Activated CD8-positive, alpha-beta memory T cell treated with anti-CD3 and anti-CD28 coated beads, Interleukin-2, amount 50 U/mL, for 1 hour (primary cell): ENCODE data around the gene CENPX.
"Not testable (repeated sequence)": the region's sequence is repeated elsewhere in the genome, so short reads cannot be mapped to it uniquely, and the experiment has no call there.

Experiments
- DNase-seq: peaks from one replicate; pipeline ENCODE4 v3.0.0-alpha.2; 2020; ENCODE audit errors: extremely low read depth

Gene CENPX

GRCh38 chr17:81998691-81999438 lies 23.8 kb downstream of the CENPX start:
- DNase-seq = no peak

GRCh38 chr17:81998212-81998611 lies 24.5 kb downstream of the CENPX start:
- DNase-seq = no peak

- DNase-seq = no peak
Observed at GRCh38 chr17:81996757-81997441, 25.8 kb downstream of the CENPX start.

GRCh38 chr17:81996232-81996756 lies 26.4 kb downstream of the CENPX start:
- DNase-seq = no peak

- DNase-seq = no peak
Observed at GRCh38 chr17:81995463-81996231, 27.0 kb downstream of the CENPX start.

- DNase-seq = no peak
Observed at GRCh38 chr17:81994593-81995462, 27.9 kb downstream of the CENPX start.

GRCh38 chr17:81993729-81994592 lies 28.7 kb downstream of the CENPX start:
- no peak for DNase-seq

- no peak for DNase-seq
Observed at GRCh38 chr17:81992306-81993102, 30.2 kb downstream of the CENPX start.

GRCh38 chr17:81991684-81992305 lies 30.9 kb downstream of the CENPX start:
- no peak for DNase-seq

- DNase-seq = no peak
Observed at GRCh38 chr17:81990836-81991683, 31.6 kb downstream of the CENPX start.

- DNase-seq = no peak
Observed at GRCh38 chr17:81987161-81987770, 35.4 kb downstream of the CENPX start.

GRCh38 chr17:81986606-81987005 lies 36.1 kb downstream of the CENPX start:
- DNase-seq = no peak

GRCh38 chr17:81984773-81985410 lies 37.8 kb downstream of the CENPX start:
- DNase-seq = no peak

GRCh38 chr17:81983639-81984373 lies 38.9 kb downstream of the CENPX start:
- no peak for DNase-seq

- no peak for DNase-seq
Observed at GRCh38 chr17:81983011-81983638, 39.6 kb downstream of the CENPX start.

- DNase-seq = not testable (repeated sequence)
Observed at GRCh38 chr17:81981511-81981910, 41.2 kb downstream of the CENPX start.
